Measurements from ENCODE around the gene RPL34. TPM values are rescaled to one million over a fixed set of nuclear protein-coding genes. Genes with fewer than 3 reads are reported as not detected.

Gene RPL34
- total and polyA plus RNA-seq, 2 of the 8 experiments (the other 6 are each of a cell fraction or from before 2014, with no cell fraction given): 1,430 to 2,987 TPM

DNA sequence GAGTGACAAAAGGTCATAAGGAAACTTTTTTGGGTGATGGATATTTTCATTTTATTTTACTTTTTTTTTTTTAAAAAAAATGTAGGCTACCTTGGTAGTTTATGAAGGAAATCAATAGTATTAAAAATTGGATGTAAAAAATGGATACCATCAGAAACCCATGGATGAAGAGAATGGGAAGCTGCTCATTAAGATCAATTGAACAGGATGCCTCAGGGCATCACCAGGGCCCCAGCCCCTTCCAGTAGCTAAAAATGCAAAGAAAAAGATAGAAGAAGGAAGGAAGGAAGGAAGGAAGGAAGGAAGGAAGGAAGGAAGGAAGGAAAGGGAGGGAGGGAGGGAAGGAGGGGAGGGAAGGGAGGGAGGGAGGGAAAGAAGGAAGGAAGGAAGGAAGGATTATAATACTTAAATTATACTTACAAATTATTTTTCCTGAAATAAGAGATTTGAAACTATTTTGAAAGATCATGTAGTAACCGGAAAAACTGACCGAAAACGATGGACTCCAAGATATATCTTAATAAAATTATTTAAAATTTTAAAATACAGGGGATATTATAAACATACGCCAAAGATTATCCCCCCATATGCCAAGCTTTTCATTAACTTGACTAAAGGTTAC, 54.1 kb downstream of the RPL34 start:
- H3K79me1 ChIP-seq (ENCODE audit: low read depth, low read length): no peaks in the 10 kb centered on the region
- no peak overlapping the region for H2AK5ac ChIP-seq (ENCODE audit: low read depth, low read length)
- no peaks in the 10 kb centered on the region for H3K9me3 ChIP-seq (ENCODE audit: insufficient read depth in 2 of 2, low read depth in 1 of 2, low read length in 1 of 2)
- H2BK15ac ChIP-seq (ENCODE audit: low read length): no peak overlapping the region
- DNase-seq (ENCODE audit: low read depth in 1 of 2, low spot score in 2 of 2) (no peak), FAIRE-seq (no peak)
- H2BK5ac ChIP-seq (ENCODE audit: low read depth, low read length): no peak overlapping the region
- no peak overlapping the region for H3K14ac ChIP-seq (ENCODE audit: insufficient read length)
- H4K91ac ChIP-seq (replicated peaks; ENCODE audit: insufficient read length, low read length): no peak overlapping the region
- no peak overlapping the region for H2AFZ ChIP-seq (ENCODE audit: low read length)
- H2BK12ac ChIP-seq (ENCODE audit: low read depth, low read length): no peak overlapping the region
- no peak overlapping the region for H2BK20ac ChIP-seq (ENCODE audit: low read length)
- no peaks in the 10 kb centered on the region for H3K79me2 ChIP-seq (ENCODE audit: control insufficient read depth in 1 of 2, insufficient read depth in 2 of 2, low read length in 2 of 2)
- H4K20me1 ChIP-seq (replicated peaks in 1 of 2; ENCODE audit: control insufficient read depth in 1 of 2, insufficient read depth in 2 of 2, low read length in 2 of 2): no peaks in the 10 kb centered on the region
- no peak overlapping the region for H3K56ac ChIP-seq (replicated peaks; ENCODE audit: insufficient read length, low read depth, low read length)
- H3K27ac ChIP-seq (ENCODE audit: low read depth, low read length): no peak overlapping the region
- H3K9ac ChIP-seq (replicated peaks in 1 of 4; ENCODE audit: extremely low read depth in 1 of 4, low read depth in 3 of 4, low read length in 3 of 4): no peak overlapping the region
- no peak overlapping the region for H2BK120ac ChIP-seq (replicated peaks; ENCODE audit: low read depth, low read length)
- H3K23ac ChIP-seq (ENCODE audit: insufficient read length): no peak overlapping the region
- H3K4me1 ChIP-seq (replicated peaks in 1 of 4; ENCODE audit: control insufficient read depth in 3 of 4, insufficient read depth in 4 of 4, low read length in 3 of 4): no peaks in the 10 kb centered on the region
- no peak overlapping the region for H3K18ac ChIP-seq (ENCODE audit: extremely low read depth, low read length)
- no peak overlapping the region for H3K4me3 ChIP-seq (ENCODE audit: extremely low read depth in 1 of 4, insufficient read depth in 2 of 4, low read depth in 3 of 4, low read length in 4 of 4)
- no peak overlapping the region for H3K4ac ChIP-seq (replicated peaks; ENCODE audit: insufficient read length, low read depth, low read length)
- WGBS, 2 experiments (ENCODE audit: extremely low coverage in 1 of 2, insufficient coverage in 1 of 2, insufficient read length in 1 of 2, insufficient replicate concordance in 2 of 2, low coverage in 1 of 2, low lambda C conversion rate in 2 of 2, missing lambda C conversion rate in 1 of 2): 85% methylated on average over 4 of the region's 4 CpGs; no CpG with 5 or more reads in 1 of the 2 experiments
- H3K4me2 ChIP-seq (ENCODE audit: insufficient read depth in 1 of 2, low read depth in 2 of 2, low read length in 2 of 2): no peak overlapping the region
- TF ChIP-seq POLR2AphosphoS5 (IDR thresholded peaks at IDR 0.05; ENCODE audit: low read depth, low read length) (no peak), SIN3A (conservative IDR thresholded peaks at IDR 0.05 in 1 of 2, IDR thresholded peaks at IDR 0.05 in 1 of 2; ENCODE audit: low read depth in 1 of 2, low read length in 2 of 2) (no peak), KDM5A (IDR thresholded peaks at IDR 0.05; ENCODE audit: low read length) (no peak)
- no peak overlapping the region for H4K5ac ChIP-seq (ENCODE audit: insufficient read length, low read depth, low read length)
- no peaks in the 10 kb centered on the region; a peak in 1 of 8 replicates for H3K36me3 ChIP-seq (ENCODE audit: control insufficient read depth in 2 of 4, insufficient read depth in 4 of 4, low read length in 3 of 4)
- no peaks in the 10 kb centered on the region for H3K27me3 ChIP-seq (replicated peaks in 1 of 4; ENCODE audit: control insufficient read depth in 3 of 4, extremely low read depth in 1 of 4, insufficient read depth in 3 of 4, low read length in 3 of 4)
- CTCF ChIA-PET (ENCODE audit: partially characterized antibody): interaction anchor here (0.7 to 0.9 kb wide), 2 partner anchors 12 to 45 kb away, joined by 3 read pairs; no protein-coding TSS in a partner anchor
- no peak overlapping the region for H4K8ac ChIP-seq (ENCODE audit: extremely low read depth, insufficient read depth, low read length)
- POLR2A ChIA-PET (ENCODE audit: partially characterized antibody): interaction anchor here (0.6 to 0.7 kb wide), 2 partner anchors 47 to 232 kb away, joined by 3 read pairs; no protein-coding TSS in a partner anchor
- H3K23me2 ChIP-seq (ENCODE audit: low read depth, low read length): no peaks in the 10 kb centered on the region

Measured in H1 (cell line).